OCI-LY3 (cell line): ENCODE measurements around the gene EPS8.

ENCODE experiments used
- H2AFZ ChIP-seq: fragments of 200-600, 300-600 bp; shearing (Covaris generic); 2 replicates; pipeline ENCODE4 v1.6.0; 2014; ENCODE audit warnings: antibody characterized with exemption, low read depth, low read length
- H3K27ac ChIP-seq: fragments of 200-600, 300-600 bp; sonication (generic); 2 replicates; pipeline ENCODE4 v1.5.1; 2014; ENCODE audit warnings: mild to moderate bottlenecking, low read length, moderate library complexity, mixed read lengths
- H3K27me3 ChIP-seq: fragments of 200-600, 300-600 bp; sonication (generic); 2 replicates; pipeline ENCODE4 v1.6.1; 2014; ENCODE audit warnings: low read depth, low read length, mixed read lengths
- H3K36me3 ChIP-seq: fragments of 200-600, 300-600 bp; sonication (generic); replicated peaks from 2 replicates; pipeline ENCODE3; 2014; ENCODE audit warnings: low read depth, low read length, mixed read lengths
- H3K4me1 ChIP-seq: fragments of 300-600, 200-600 bp; sonication (generic); 2 replicates; pipeline ENCODE4 v1.6.1; 2014; ENCODE audit warnings: low read length, mixed read lengths
- H3K4me2 ChIP-seq: fragments of 200-600, 300-600 bp; sonication (generic); 2 replicates; pipeline ENCODE4 v1.6.1; 2014; ENCODE audit warnings: low read length, mixed read lengths
- H3K4me3 ChIP-seq: fragments of 300-600, 200-600 bp; sonication (generic); 2 replicates; pipeline ENCODE4 v1.5.1; 2014; ENCODE audit warnings: antibody characterized with exemption, mild to moderate bottlenecking, low read length, moderate library complexity
- H3K79me2 ChIP-seq: fragments of 300-600, 200-600 bp; shearing (Covaris generic); 2 replicates; pipeline ENCODE4 v1.6.1; 2014; ENCODE audit warnings: mild to moderate bottlenecking, low read length, mixed read lengths
- H3K9ac ChIP-seq: fragments of 300-600, 200-600 bp; shearing (Covaris generic); 2 replicates; pipeline ENCODE4 v1.6.0; 2014; ENCODE audit warnings: mild to moderate bottlenecking, low read length, moderate library complexity
- H3K9me3 ChIP-seq: fragments of 200-600, 300-600 bp; shearing (Covaris generic); 2 replicates; pipeline ENCODE4 v1.6.1; 2014; ENCODE audit warnings: low read length, mixed read lengths; ENCODE audit not compliant: insufficient read depth
- H4K20me1 ChIP-seq: fragments of 200-600, 300-600 bp; sonication (generic); 2 replicates; pipeline ENCODE4 v1.6.1; 2016; ENCODE audit warnings: low read length, mixed read lengths; ENCODE audit not compliant: insufficient read depth
- EZH2phosphoT487 ChIP-seq: fragments of 200-600 bp; shearing (Covaris generic); IDR thresholded peaks from 2 replicates; pipeline ENCODE4 v1.6.1; 2018; ENCODE audit warnings: antibody characterized with exemption, mixed run types, low read depth
- TF ChIP-seq, protein P1 (sequence below): fragments of 200-600, 300-600 bp; sonication (generic); IDR thresholded peaks from 2 replicates; pipeline ENCODE4 v1.5.1; 2014; ENCODE audit warnings: antibody characterized with exemption, low read length, low read depth

The EPS8 gene

DNA sequence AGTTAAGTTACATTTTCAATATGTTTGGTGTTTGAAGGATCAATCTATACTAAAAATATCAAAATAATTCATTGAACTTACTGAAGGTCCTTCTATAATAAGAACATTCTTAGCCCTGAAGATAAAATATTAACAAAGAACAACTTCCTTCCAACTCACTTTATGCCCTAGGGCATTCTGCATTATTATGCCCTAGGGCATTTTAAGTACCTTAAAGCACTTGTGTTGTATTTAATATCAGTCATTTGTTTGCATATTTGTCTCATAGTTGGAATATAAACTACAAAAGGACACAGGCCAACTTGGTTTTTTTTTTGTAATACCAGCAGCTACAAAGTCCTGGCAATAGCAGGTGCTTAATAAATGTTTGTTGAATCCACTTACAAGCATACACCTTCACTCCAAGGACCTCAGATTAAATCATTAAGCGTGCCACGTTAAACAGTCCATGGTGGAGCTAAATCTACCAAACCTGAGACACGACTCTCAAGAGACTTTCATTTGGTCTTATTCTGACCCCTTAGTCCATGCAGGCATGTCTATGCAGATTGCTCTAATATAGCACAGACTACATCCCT is 50.7 kb downstream of the EPS8 start:
- Histone ChIP-seq H2AFZ (no peak overlapping the region), H3K4me3 (no peak overlapping the region), H3K79me2 (no peaks in the 10 kb centered on the region), H3K4me2 (no peak overlapping the region), H4K20me1 (no peaks in the 10 kb centered on the region), H3K27ac (no peak overlapping the region), H3K9ac (no peak overlapping the region), H3K27me3 (no peaks in the 10 kb centered on the region), H3K36me3 (no peaks in the 10 kb centered on the region), H3K9me3 (no peaks in the 10 kb centered on the region), H3K4me1 (no peaks in the 10 kb centered on the region)
- TF ChIP-seq, protein P1, sequence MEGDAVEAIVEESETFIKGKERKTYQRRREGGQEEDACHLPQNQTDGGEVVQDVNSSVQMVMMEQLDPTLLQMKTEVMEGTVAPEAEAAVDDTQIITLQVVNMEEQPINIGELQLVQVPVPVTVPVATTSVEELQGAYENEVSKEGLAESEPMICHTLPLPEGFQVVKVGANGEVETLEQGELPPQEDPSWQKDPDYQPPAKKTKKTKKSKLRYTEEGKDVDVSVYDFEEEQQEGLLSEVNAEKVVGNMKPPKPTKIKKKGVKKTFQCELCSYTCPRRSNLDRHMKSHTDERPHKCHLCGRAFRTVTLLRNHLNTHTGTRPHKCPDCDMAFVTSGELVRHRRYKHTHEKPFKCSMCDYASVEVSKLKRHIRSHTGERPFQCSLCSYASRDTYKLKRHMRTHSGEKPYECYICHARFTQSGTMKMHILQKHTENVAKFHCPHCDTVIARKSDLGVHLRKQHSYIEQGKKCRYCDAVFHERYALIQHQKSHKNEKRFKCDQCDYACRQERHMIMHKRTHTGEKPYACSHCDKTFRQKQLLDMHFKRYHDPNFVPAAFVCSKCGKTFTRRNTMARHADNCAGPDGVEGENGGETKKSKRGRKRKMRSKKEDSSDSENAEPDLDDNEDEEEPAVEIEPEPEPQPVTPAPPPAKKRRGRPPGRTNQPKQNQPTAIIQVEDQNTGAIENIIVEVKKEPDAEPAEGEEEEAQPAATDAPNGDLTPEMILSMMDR, result no peak
- no peak for TF ChIP-seq EZH2phosphoT487

DNA sequence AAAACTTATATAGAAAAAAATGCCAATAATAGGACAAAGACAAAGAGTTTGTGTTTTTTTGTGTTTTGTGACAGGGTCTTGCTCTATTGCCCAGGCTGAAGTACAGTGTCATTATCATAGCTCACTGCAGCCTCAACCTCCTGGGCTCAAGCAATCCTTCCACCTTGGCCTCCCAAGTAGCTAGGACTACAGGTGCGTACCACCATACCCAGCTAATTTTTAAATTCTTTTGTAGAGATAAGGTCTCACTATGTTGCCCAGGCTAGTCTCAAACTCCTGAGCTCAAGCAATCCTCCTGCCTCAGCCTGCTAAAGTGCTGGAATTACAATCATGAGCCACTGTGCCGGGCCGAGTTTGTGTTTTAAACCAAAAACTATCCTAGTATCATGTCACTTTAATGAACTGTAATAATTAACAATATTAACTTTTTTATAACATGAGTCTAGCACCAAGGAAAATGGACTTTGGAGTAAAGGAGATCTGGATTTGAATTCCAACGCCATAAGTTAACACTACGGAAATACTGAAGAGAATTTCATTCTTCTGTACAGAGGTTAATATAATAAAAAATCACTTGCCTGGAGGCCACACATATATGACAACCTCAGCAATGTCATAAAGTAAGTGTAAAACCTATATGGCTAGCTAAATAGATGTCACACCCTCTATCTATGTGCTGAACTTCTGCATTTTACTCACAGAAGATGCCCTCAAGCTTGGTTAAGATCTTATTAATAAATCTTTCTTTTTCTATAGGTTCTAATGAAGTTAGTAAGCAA is 53.2 kb downstream of the EPS8 start:
- no peak overlapping the region for H3K4me2 ChIP-seq
- H3K9ac ChIP-seq, result no peak overlapping the region
- H3K79me2 ChIP-seq, result no peaks in the 10 kb centered on the region
- H3K27ac ChIP-seq, result no peak overlapping the region
- H3K9me3 ChIP-seq, result no peaks in the 10 kb centered on the region
- H3K36me3 ChIP-seq, result no peaks in the 10 kb centered on the region
- no peak for TF ChIP-seq EZH2phosphoT487
- TF ChIP-seq, protein P1, result no peak
- H3K4me1 ChIP-seq, result no peaks in the 10 kb centered on the region
- H3K27me3 ChIP-seq, result no peaks in the 10 kb centered on the region
- H2AFZ ChIP-seq, result no peak overlapping the region
- no peak overlapping the region for H3K4me3 ChIP-seq
- no peaks in the 10 kb centered on the region for H4K20me1 ChIP-seq

DNA sequence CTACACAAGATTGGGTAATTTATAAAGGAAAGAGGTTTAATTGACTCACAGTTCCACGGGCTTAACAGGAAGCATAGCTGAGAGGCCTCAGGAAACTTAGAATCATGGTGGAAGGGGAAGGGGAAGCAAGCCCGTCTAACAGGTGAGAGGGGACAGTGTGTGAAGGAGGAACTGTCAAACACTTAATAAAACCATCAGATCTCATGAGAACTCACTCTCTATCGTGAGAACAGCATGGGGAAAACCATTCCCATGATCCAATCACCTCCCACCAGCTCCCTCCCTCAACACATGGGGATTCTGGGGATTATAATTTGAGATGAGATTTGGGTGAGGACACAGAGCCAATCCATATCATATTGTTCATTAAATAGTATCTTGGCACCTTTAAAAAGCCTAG is 56.1 kb downstream of the EPS8 start:
- Histone ChIP-seq H3K79me2 (no peaks in the 10 kb centered on the region), H3K4me2 (no peak overlapping the region), H3K27me3 (no peaks in the 10 kb centered on the region), H3K36me3 (no peaks in the 10 kb centered on the region), H3K9ac (no peak overlapping the region), H3K9me3 (no peaks in the 10 kb centered on the region), H3K27ac (no peak overlapping the region), H3K4me3 (no peak overlapping the region), H4K20me1 (no peaks in the 10 kb centered on the region), H3K4me1 (no peaks in the 10 kb centered on the region), H2AFZ (no peak overlapping the region)
- TF ChIP-seq EZH2phosphoT487, result no peak
- TF ChIP-seq, protein P1, result no peak

DNA sequence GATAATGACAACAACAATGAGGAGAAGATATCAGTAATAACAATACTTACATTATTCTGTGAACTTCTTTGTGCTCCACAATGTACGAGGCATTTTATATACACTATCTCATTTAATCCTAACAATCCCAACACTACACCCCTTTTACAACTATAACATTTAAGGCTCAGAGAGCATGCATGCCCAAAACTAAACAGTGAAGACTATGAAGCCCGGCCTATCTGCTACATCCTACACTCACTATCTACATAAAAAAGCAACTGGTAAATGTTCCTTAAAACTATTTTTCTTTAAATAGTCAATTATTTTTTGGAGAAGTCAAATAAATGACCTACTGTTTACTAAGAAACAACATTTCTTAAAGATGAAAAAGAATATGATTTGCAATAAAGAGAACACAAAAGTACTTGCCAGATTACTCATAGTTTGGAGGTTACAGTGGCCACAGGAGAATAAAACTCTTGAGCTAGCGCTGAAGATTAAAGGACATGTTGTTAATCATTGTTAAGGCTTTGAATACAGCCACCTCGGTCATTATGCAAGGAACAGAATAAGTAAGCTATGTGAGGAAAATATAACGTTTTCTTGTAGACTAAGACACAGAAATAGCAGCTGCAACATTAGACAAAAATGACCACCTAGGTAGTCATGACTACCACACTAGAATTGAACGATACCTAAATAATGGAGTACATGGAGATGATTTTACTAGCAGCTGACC is 56.7 kb downstream of the EPS8 start:
- Histone ChIP-seq H2AFZ (no peak overlapping the region), H3K4me3 (no peak overlapping the region), H3K9ac (no peak overlapping the region), H3K4me1 (no peaks in the 10 kb centered on the region), H4K20me1 (no peaks in the 10 kb centered on the region), H3K79me2 (no peaks in the 10 kb centered on the region), H3K4me2 (no peak overlapping the region), H3K27me3 (no peaks in the 10 kb centered on the region), H3K27ac (no peak overlapping the region), H3K9me3 (no peaks in the 10 kb centered on the region), H3K36me3 (no peaks in the 10 kb centered on the region)
- TF ChIP-seq, protein P1, result no peak
- TF ChIP-seq EZH2phosphoT487, result no peak
